HEK293 (cell line): ENCODE measurements around the gene AKR1A1.

Experiments used
- CTCF ChIA-PET: fragments of 350-600 bp; formaldehyde crosslinking; extraction: SDS; loops from one replicate; lab custom pipeline; 2021; ENCODE audit warnings: antibody characterized with exemption; lab: Yijun Ruan, JAX
- POLR2A ChIA-PET: fragments of 300-600 bp; formaldehyde crosslinking; extraction: SDS; loops from one replicate; lab custom pipeline; 2020; ENCODE audit warnings: antibody characterized with exemption, inconsistent platforms; lab: Yijun Ruan, JAX
- H3K27ac ChIP-seq: fragments of 200-500 bp; sonication (Bioruptor generic); 2 replicates; pipeline ENCODE4 v1.5.1; 2014; ENCODE audit warnings: low read depth, low read length, control low read depth, inconsistent platforms; ENCODE audit errors: extremely low read depth
- H3K36me3 ChIP-seq, 2 experiments: fragments of 200-500 bp in 1 of 2; sonication (Bioruptor generic) in 1 of 2; 1 replicate in 1 of 2; 2 replicates in 1 of 2; pipeline ENCODE4 v1.5.1; 2014 to 2017; ENCODE audit warnings: inconsistent platforms in 2 of 2, low read length in 2 of 2; ENCODE audit not compliant: control insufficient read depth in 2 of 2, insufficient read depth in 1 of 2
- H3K4me1 ChIP-seq: fragments of 200-500 bp; sonication (Bioruptor generic); 2 replicates; pipeline ENCODE4 v1.5.1; 2014; ENCODE audit warnings: mild to moderate bottlenecking, low read length, inconsistent platforms; ENCODE audit not compliant: control insufficient read depth, insufficient read depth
- H3K4me3 ChIP-seq: 2 replicates; pipeline ENCODE4 v1.5.1; 2011; ENCODE audit warnings: low read depth, mild to moderate bottlenecking, control low read depth, low read length, moderate library complexity
- H3K9me3 ChIP-seq: fragments of 200-500 bp; sonication (Bioruptor generic); 2 replicates; pipeline ENCODE4 v1.5.1; 2014; ENCODE audit warnings: low read depth, low read length, inconsistent platforms; ENCODE audit not compliant: control insufficient read depth, insufficient read depth
- GLIS1 ChIP-seq: fragments of 450-650 bp; formaldehyde crosslinking; IDR thresholded peaks from 2 replicates; pipeline ENCODE4 v1.5.1; 2016; ENCODE audit warnings: missing biosample characterization, missing genetic modification characterization
- HOXA7 ChIP-seq: sonication (generic); formaldehyde crosslinking; IDR thresholded peaks from 2 replicates; pipeline ENCODE4 v1.8.1; 2022; ENCODE audit warnings: missing genetic modification reagents, borderline replicate concordance
- KLF17 ChIP-seq: fragments of 450-650 bp; formaldehyde crosslinking; IDR thresholded peaks from 2 replicates; pipeline ENCODE4 v1.5.1; 2016; ENCODE audit warnings: missing biosample characterization, missing genetic modification characterization
- PRDM10 ChIP-seq: fragments of 450-650 bp; formaldehyde crosslinking; IDR thresholded peaks from 2 replicates; pipeline ENCODE4 v1.5.1; 2016; ENCODE audit warnings: missing biosample characterization, missing genetic modification characterization
- ZBTB21 ChIP-seq: fragments of 450-650 bp; formaldehyde crosslinking; IDR thresholded peaks from 2 replicates; pipeline ENCODE4 v1.5.1; 2017; ENCODE audit warnings: missing biosample characterization, missing genetic modification characterization
- ZFP37 ChIP-seq: fragments of 450-650 bp; formaldehyde crosslinking; IDR thresholded peaks from 2 replicates; pipeline ENCODE4 v1.5.1; 2016; ENCODE audit warnings: missing biosample characterization, missing genetic modification characterization
- ZNF202 ChIP-seq: fragments of 450-650 bp; formaldehyde crosslinking; IDR thresholded peaks from 2 replicates; pipeline ENCODE4 v1.5.1; 2016; ENCODE audit warnings: missing biosample characterization, missing genetic modification characterization, borderline replicate concordance
- ZNF324 ChIP-seq: fragments of 450-650 bp; formaldehyde crosslinking; IDR thresholded peaks from 2 replicates; pipeline ENCODE4 v1.5.1; 2016; ENCODE audit warnings: missing biosample characterization, missing genetic modification characterization
- ZNF335 ChIP-seq: fragments of 450-650 bp; formaldehyde crosslinking; conservative IDR thresholded peaks from 2 replicates; pipeline ENCODE4 v1.5.1; 2016; ENCODE audit warnings: missing biosample characterization, missing genetic modification characterization
- ZNF354C ChIP-seq: fragments of 450-650 bp; formaldehyde crosslinking; IDR thresholded peaks from 2 replicates; pipeline ENCODE4 v1.5.1; 2016; ENCODE audit warnings: missing biosample characterization, missing genetic modification characterization, low read depth, borderline replicate concordance
- ZNF549 ChIP-seq: fragments of 450-650 bp; IDR thresholded peaks from 2 replicates; pipeline ENCODE4 v1.5.1; 2018; ENCODE audit warnings: missing biosample characterization, missing genetic modification characterization, mild to moderate bottlenecking, inconsistent platforms, moderate library complexity
- ZNF600 ChIP-seq: fragments of 450-650 bp; formaldehyde crosslinking; IDR thresholded peaks from 2 replicates; pipeline ENCODE4 v1.5.1; 2016; ENCODE audit warnings: missing biosample characterization, missing genetic modification characterization
- ZNF664 ChIP-seq: fragments of 450-650 bp; formaldehyde crosslinking; IDR thresholded peaks from 2 replicates; pipeline ENCODE4 v1.5.1; 2016; ENCODE audit warnings: missing biosample characterization, missing genetic modification characterization
- TF ChIP-seq, protein P1 (sequence below): fragments of 450-650 bp; formaldehyde crosslinking; IDR thresholded peaks from 2 replicates; pipeline ENCODE4 v1.5.1; 2017; ENCODE audit warnings: missing biosample characterization, missing genetic modification characterization
- TF ChIP-seq, protein P2 (sequence below): fragments of 450-650 bp; formaldehyde crosslinking; optimal IDR thresholded peaks from 2 replicates; pipeline ENCODE3; 2016; ENCODE audit warnings: missing biosample characterization, mild to moderate bottlenecking, missing genetic modification characterization
- TF ChIP-seq, protein P3 (sequence below): fragments of 450-650 bp; formaldehyde crosslinking; IDR thresholded peaks from 2 replicates; pipeline ENCODE4 v1.5.1; 2016; ENCODE audit warnings: missing biosample characterization, missing genetic modification characterization
- TF ChIP-seq, protein P4 (sequence below): fragments of 450-650 bp; formaldehyde crosslinking; IDR thresholded peaks from 2 replicates; pipeline ENCODE4 v1.5.1; 2016; ENCODE audit warnings: missing biosample characterization, missing genetic modification characterization, borderline replicate concordance

Gene AKR1A1

DNA sequence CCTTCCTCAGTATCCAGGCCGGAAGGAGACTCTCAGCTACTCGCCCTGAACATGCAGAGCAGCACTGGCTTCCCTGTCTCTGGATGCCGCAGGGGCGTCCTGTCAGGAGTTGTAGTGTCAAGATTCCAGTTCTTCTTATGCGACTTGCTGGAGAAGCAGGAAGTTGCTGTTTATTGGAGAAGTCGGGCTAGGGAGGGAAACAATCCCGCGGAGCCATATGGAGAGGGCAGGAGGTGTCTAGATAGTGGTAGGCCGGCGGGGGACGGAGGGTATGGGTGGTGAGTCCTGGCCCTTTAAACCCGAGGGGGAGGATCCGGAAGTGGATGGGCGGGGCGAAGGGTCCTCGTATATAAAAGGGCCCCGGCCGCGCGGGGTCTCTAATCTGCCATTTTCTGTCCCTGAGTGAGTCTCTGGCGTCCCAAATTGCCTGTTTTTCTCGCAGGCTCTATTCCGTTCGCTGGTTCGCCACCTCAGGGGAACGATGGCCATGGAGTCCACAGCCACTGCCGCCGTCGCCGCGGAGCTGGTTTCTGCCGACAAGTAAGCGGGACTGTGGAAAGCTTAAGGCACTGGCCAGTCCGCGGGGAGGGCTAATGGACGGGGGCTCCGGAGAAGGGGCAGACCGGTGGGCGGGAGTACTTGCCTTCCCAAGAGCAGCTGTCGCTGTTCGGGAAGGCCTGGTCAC lies 33.2 kb downstream of the AKR1A1 start, which contains the start of gene NASP (continued):
- TF ChIP-seq, protein P1, sequence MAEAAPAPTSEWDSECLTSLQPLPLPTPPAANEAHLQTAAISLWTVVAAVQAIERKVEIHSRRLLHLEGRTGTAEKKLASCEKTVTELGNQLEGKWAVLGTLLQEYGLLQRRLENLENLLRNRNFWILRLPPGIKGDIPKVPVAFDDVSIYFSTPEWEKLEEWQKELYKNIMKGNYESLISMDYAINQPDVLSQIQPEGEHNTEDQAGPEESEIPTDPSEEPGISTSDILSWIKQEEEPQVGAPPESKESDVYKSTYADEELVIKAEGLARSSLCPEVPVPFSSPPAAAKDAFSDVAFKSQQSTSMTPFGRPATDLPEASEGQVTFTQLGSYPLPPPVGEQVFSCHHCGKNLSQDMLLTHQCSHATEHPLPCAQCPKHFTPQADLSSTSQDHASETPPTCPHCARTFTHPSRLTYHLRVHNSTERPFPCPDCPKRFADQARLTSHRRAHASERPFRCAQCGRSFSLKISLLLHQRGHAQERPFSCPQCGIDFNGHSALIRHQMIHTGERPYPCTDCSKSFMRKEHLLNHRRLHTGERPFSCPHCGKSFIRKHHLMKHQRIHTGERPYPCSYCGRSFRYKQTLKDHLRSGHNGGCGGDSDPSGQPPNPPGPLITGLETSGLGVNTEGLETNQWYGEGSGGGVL: no peak
- TF ChIP-seq, protein P2, sequence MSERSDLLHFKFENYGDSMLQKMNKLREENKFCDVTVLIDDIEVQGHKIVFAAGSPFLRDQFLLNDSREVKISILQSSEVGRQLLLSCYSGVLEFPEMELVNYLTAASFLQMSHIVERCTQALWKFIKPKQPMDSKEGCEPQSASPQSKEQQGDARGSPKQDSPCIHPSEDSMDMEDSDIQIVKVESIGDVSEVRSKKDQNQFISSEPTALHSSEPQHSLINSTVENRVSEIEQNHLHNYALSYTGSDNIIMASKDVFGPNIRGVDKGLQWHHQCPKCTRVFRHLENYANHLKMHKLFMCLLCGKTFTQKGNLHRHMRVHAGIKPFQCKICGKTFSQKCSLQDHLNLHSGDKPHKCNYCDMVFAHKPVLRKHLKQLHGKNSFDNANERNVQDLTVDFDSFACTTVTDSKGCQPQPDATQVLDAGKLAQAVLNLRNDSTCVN (tag by site-specific recombination): no peak
- TF ChIP-seq ZNF354C: no peak
- TF ChIP-seq ZNF202 (tag by site-specific recombination): no peak
- 0 out of 2 replicates have a peak, but pooled peaks have one; percentile 56 for TF ChIP-seq KLF17
- TF ChIP-seq GLIS1 (tag by site-specific recombination): peak; percentile 31

DNA sequence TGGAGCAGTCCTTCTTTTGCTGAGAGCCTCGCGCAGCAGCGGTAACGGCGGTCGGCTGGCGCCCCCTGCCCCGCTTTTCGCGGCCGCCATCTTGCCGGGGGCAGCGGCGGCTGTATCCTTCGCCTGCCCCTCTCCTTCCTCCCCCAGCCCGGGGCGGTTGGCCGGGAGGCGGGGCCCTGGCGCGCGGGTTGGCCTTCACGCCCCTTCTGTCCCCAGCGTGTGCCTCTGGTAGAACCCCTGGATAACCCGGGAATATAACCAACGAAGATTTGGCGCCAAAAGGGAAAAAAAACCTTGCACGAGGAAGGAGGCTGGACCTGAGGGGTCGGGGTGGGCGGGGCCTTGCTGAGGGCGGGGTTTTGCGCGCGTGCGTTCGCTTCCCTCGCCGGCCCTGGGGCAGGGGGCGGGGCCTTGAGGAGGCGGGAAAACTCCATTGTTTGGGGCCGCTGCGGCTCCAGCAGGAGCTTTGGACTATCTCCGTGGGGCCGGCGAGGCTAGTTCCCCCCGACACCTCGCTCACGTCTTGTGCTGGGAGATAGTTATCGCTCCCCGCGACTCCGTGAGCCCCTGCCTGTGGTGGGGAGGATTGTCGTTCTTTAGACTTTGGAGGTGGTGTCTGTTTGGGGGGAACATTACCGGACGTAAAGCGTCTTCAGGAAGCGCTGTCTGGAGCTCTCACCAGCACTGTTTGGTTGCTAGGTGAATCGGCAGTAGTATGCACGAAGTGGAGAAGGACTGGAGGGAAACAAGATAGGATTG lies 33.9 kb downstream of the AKR1A1 start:
- Histone ChIP-seq H3K4me3 (peak overlapping the region; percentile 79), H3K36me3 (peaks cover 0 to 24% of the 10 kb centered on the region in 2 experiments; a peak in 2 of 3 replicates), H3K27ac (peak overlapping the region; percentile 90), H3K9me3 (no peaks in the 10 kb centered on the region), H3K4me1 (no peaks in the 10 kb centered on the region)
- CTCF ChIA-PET: interaction anchor here (0.6 to 9.6 kb wide), 4 partner anchors 11 to 907 kb away, joined by 3 to 71 read pairs (median 4); no protein-coding TSS in a partner anchor
- POLR2A ChIA-PET: interaction anchor here (0.6 to 3.2 kb wide), 22 partner anchors 9 to 863 kb away, joined by 3 to 56 read pairs (median 4); partner anchors contain the start of genes AKR1A1, CCDC163, GPBP1L1 and MMACHC
- TF ChIP-seq ZNF549 (no peak), ZBTB21 (0 out of 2 replicates have a peak, but pooled peaks have one; percentile 15), PRDM10 (peak; percentile 54; the same call in 1 of the 2 replicates), ZFP37 (peak; percentile 60; the same call in 1 of the 2 replicates), ZNF664 (tag by site-specific recombination) (no peak), ZNF600 (tag by site-specific recombination) (peak; percentile 85), HOXA7 (CRISPR knock-in tag) (no peak), ZNF324 (tag by site-specific recombination) (no peak), ZNF335 (peak; percentile 92)
- TF ChIP-seq, protein P3, sequence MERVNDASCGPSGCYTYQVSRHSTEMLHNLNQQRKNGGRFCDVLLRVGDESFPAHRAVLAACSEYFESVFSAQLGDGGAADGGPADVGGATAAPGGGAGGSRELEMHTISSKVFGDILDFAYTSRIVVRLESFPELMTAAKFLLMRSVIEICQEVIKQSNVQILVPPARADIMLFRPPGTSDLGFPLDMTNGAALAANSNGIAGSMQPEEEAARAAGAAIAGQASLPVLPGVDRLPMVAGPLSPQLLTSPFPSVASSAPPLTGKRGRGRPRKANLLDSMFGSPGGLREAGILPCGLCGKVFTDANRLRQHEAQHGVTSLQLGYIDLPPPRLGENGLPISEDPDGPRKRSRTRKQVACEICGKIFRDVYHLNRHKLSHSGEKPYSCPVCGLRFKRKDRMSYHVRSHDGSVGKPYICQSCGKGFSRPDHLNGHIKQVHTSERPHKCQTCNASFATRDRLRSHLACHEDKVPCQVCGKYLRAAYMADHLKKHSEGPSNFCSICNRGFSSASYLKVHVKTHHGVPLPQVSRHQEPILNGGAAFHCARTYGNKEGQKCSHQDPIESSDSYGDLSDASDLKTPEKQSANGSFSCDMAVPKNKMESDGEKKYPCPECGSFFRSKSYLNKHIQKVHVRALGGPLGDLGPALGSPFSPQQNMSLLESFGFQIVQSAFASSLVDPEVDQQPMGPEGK (tag by site-specific recombination): peak; percentile 94
- TF ChIP-seq, protein P4, sequence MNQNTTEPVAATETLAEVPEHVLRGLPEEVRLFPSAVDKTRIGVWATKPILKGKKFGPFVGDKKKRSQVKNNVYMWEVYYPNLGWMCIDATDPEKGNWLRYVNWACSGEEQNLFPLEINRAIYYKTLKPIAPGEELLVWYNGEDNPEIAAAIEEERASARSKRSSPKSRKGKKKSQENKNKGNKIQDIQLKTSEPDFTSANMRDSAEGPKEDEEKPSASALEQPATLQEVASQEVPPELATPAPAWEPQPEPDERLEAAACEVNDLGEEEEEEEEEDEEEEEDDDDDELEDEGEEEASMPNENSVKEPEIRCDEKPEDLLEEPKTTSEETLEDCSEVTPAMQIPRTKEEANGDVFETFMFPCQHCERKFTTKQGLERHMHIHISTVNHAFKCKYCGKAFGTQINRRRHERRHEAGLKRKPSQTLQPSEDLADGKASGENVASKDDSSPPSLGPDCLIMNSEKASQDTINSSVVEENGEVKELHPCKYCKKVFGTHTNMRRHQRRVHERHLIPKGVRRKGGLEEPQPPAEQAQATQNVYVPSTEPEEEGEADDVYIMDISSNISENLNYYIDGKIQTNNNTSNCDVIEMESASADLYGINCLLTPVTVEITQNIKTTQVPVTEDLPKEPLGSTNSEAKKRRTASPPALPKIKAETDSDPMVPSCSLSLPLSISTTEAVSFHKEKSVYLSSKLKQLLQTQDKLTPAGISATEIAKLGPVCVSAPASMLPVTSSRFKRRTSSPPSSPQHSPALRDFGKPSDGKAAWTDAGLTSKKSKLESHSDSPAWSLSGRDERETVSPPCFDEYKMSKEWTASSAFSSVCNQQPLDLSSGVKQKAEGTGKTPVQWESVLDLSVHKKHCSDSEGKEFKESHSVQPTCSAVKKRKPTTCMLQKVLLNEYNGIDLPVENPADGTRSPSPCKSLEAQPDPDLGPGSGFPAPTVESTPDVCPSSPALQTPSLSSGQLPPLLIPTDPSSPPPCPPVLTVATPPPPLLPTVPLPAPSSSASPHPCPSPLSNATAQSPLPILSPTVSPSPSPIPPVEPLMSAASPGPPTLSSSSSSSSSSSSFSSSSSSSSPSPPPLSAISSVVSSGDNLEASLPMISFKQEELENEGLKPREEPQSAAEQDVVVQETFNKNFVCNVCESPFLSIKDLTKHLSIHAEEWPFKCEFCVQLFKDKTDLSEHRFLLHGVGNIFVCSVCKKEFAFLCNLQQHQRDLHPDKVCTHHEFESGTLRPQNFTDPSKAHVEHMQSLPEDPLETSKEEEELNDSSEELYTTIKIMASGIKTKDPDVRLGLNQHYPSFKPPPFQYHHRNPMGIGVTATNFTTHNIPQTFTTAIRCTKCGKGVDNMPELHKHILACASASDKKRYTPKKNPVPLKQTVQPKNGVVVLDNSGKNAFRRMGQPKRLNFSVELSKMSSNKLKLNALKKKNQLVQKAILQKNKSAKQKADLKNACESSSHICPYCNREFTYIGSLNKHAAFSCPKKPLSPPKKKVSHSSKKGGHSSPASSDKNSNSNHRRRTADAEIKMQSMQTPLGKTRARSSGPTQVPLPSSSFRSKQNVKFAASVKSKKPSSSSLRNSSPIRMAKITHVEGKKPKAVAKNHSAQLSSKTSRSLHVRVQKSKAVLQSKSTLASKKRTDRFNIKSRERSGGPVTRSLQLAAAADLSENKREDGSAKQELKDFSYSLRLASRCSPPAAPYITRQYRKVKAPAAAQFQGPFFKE (tag by site-specific recombination): no peak
